CD14-positive monocyte (primary cell): ENCODE measurements around the gene LRRK1. TPM values are rescaled to one million over a fixed set of nuclear protein-coding genes. Genes with fewer than 3 reads are reported as not detected.

Experiments used
- DNase-seq, 3 donors: peaks; one replicate each; pipeline ENCODE4 v3.0.0-alpha.2; 2011 to 2022
- H2AFZ ChIP-seq: 2 replicates; pipeline ENCODE4 v1.6.0; 2012; ENCODE audit warnings: mild to moderate bottlenecking, low read depth, low read length, inconsistent platforms; ENCODE audit not compliant: insufficient read depth, poor library complexity, severe bottlenecking
- H3K27ac ChIP-seq, 2 donors: 1 replicate in 1 of 2; 2 replicates in 1 of 2; pipeline ENCODE4 v1.5.1; 2012 to 2013; ENCODE audit warnings: low read length in 2 of 2, control low read depth in 1 of 2, inconsistent platforms in 1 of 2, low read depth in 1 of 2, mild to moderate bottlenecking in 1 of 2
- H3K27me3 ChIP-seq, 2 donors: one replicate each; pipeline versions ENCODE4 v1.6.0 to v1.6.1; 2011 to 2013; ENCODE audit warnings: low read length in 2 of 2; ENCODE audit not compliant: control insufficient read depth in 2 of 2, insufficient read depth in 2 of 2
- H3K36me3 ChIP-seq, 2 donors: replicated peaks in 1 of 2; 1 replicate in 1 of 2; 2 replicates in 1 of 2; pipeline versions ENCODE4 v1.5.1 to v1.6.1; 2012 to 2013; ENCODE audit warnings: low read length in 2 of 2, control low read depth in 1 of 2, inconsistent platforms in 1 of 2, mild to moderate bottlenecking in 1 of 2; ENCODE audit not compliant: insufficient read depth in 2 of 2, control insufficient read depth in 1 of 2
- H3K4me1 ChIP-seq, 2 donors: 1 replicate in 1 of 2; 2 replicates in 1 of 2; pipeline versions ENCODE4 v1.5.1 to v1.6.1; 2012 to 2013; ENCODE audit warnings: low read length in 2 of 2, control low read depth in 1 of 2, inconsistent platforms in 1 of 2, mild to moderate bottlenecking in 1 of 2, moderate library complexity in 1 of 2; ENCODE audit not compliant: insufficient read depth in 2 of 2, control insufficient read depth in 1 of 2
- H3K4me2 ChIP-seq: replicated peaks from 2 replicates; pipeline ENCODE3; 2012; ENCODE audit warnings: low read length, moderate library complexity, mild to moderate bottlenecking; ENCODE audit not compliant: poor library complexity, severe bottlenecking; ENCODE audit errors: extremely low read depth
- H3K4me3 ChIP-seq, 3 experiments: fragments of 200-600 bp in 1 of 3; sonication (generic) in 1 of 3; replicated peaks in 1 of 3; 1 replicate in 2 of 3; 2 replicates in 1 of 3; pipeline ENCODE4 v1.5.1; 2011 to 2013; ENCODE audit warnings: low read length in 3 of 3, mild to moderate bottlenecking in 3 of 3, control low read depth in 2 of 3, low read depth in 2 of 3, inconsistent platforms in 1 of 3, moderate library complexity in 1 of 3
- H3K79me2 ChIP-seq: 2 replicates; pipeline ENCODE4 v1.6.0; 2012; ENCODE audit warnings: mild to moderate bottlenecking, control low read depth, inconsistent platforms, low read length, moderate library complexity; ENCODE audit not compliant: insufficient read depth
- H3K9ac ChIP-seq: 2 replicates; pipeline ENCODE4 v1.6.0; 2017; ENCODE audit warnings: low read length, mild to moderate bottlenecking; ENCODE audit not compliant: insufficient read depth, poor library complexity, severe bottlenecking
- H3K9me3 ChIP-seq, 2 donors: replicated peaks in 1 of 2; 1 replicate in 1 of 2; 2 replicates in 1 of 2; pipeline versions ENCODE4 v1.5.1 to v1.6.1; 2012 to 2013; ENCODE audit warnings: low read length in 2 of 2, control low read depth in 1 of 2; ENCODE audit not compliant: control insufficient read depth in 1 of 2, insufficient read depth in 1 of 2
- H4K20me1 ChIP-seq: 2 replicates; pipeline ENCODE4 v1.6.0; 2012; ENCODE audit warnings: mild to moderate bottlenecking, low read length, control low read depth, moderate library complexity; ENCODE audit not compliant: insufficient read depth
- H3K27ac Mint-ChIP-seq, 7 donors: one replicate each; pipeline ENCODE4 v1.8.0; 2020; ENCODE audit warnings: mild to moderate bottlenecking in 7 of 7, mixed read lengths in 7 of 7, moderate library complexity in 6 of 7, inconsistent platforms in 2 of 7
- H3K27me3 Mint-ChIP-seq, 3 donors: one replicate each; pipeline ENCODE4 v1.8.0; 2021 to 2022; ENCODE audit warnings: low read depth in 3 of 3, mild to moderate bottlenecking in 3 of 3, mixed read lengths in 3 of 3, moderate library complexity in 3 of 3, inconsistent platforms in 1 of 3
- H3K36me3 Mint-ChIP-seq, 2 donors: one replicate each; pipeline ENCODE4 v1.8.0; 2020; ENCODE audit warnings: mixed read lengths in 2 of 2, inconsistent platforms in 1 of 2, mild to moderate bottlenecking in 1 of 2
- H3K4me1 Mint-ChIP-seq: one replicate; pipeline ENCODE4 v1.8.0; 2020; ENCODE audit warnings: mild to moderate bottlenecking, mixed read lengths
- H3K4me3 Mint-ChIP-seq, 2 donors: one replicate each; pipeline ENCODE4 v1.8.0; 2020; ENCODE audit warnings: mild to moderate bottlenecking in 2 of 2, mixed read lengths in 2 of 2, moderate library complexity in 1 of 2
- H3K9me3 Mint-ChIP-seq, 7 donors: one replicate each; pipeline ENCODE4 v1.8.0; 2020 to 2022; ENCODE audit warnings: mixed read lengths in 7 of 7, mild to moderate bottlenecking in 6 of 7, moderate library complexity in 6 of 7, inconsistent platforms in 2 of 7
- WGBS: methylation state at CpG from one replicate; pipeline ENCODE4 v1.1.5; 2013; ENCODE audit warnings: missing lambda C conversion rate; ENCODE audit not compliant: insufficient coverage; 5-methylcytosine and 5-hydroxymethylcytosine counted together
- intact Hi-C, 2 donors: fragments of 100-400 bp; cut with micrococcal nuclease; formaldehyde crosslinking; loops; one replicate each; pipeline versions ENCODE4 v1.15.0 to v1.15.1; 2023
- polyA plus RNA-seq, 3 donors: library from polyadenylated mRNA; depleted of rRNA in 1 of 3; unstranded in 2 of 3; stranded (reverse) in 1 of 3; fragments of 300-500 nt in 2 of 3; fragments of >200 nt in 1 of 3; fragmentation: Illumina TruSeq in 2 of 3; gene quantifications; 1 replicate in 2 of 3; 2 replicates in 1 of 3; pipeline ENCODE4 v1.2.3, GENCODE V29; 2012 to 2021
- TF ChIP-seq, protein P1 (sequence below): fragments of 200-600 bp; IDR thresholded peaks from one replicate; pipeline ENCODE4 v1.8.0; 2022; ENCODE audit warnings: antibody characterized with exemption, mild to moderate bottlenecking

The LRRK1 gene
- polyA plus RNA-seq, 3 donors: 1.7 to 18.9 (median 5.4) TPM

DNA sequence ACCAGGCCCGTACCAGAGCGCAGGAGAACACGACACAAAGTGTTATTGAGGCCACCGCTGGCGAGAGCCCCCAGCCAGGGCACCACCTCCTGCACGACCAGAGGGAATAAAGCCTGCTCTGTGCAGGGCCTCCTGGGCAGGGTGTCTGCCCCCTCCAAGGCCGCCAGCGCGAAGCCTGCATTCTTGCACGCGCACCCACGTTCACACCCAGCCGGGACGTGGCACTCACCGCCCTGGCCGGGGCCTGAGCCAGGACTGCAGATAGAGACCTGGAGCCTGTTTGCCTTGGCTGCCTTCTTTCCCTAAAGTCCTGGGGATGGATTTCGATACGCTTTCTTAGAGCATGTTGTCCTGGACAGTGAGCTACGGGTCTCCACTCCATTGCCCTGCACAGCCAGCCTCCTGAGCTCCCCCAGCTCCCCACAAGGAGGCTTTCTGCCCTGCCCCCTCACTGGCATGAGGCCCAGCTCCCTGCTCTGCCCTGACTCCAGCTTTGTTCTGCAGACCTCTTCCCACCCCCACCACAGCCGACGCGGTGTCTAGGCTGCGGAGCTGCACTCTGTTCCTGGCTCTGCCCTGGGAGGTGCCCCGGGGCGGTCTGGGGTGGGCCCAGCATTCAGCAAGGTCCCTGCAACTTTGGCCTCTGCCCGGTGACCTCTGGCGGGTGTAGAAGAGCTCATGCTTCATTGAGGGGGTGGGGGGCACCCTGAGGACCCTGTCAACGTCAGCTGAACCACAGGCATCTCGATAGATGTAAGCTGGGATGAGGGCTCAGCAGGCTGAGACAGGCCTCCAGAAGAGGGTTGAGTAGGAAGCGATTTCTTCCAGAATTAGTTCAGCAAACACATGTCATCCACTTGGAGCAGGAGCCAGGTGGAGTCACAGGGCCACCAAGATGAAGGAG, 145.0 kb downstream of the LRRK1 start:
- TF ChIP-seq, protein P1, sequence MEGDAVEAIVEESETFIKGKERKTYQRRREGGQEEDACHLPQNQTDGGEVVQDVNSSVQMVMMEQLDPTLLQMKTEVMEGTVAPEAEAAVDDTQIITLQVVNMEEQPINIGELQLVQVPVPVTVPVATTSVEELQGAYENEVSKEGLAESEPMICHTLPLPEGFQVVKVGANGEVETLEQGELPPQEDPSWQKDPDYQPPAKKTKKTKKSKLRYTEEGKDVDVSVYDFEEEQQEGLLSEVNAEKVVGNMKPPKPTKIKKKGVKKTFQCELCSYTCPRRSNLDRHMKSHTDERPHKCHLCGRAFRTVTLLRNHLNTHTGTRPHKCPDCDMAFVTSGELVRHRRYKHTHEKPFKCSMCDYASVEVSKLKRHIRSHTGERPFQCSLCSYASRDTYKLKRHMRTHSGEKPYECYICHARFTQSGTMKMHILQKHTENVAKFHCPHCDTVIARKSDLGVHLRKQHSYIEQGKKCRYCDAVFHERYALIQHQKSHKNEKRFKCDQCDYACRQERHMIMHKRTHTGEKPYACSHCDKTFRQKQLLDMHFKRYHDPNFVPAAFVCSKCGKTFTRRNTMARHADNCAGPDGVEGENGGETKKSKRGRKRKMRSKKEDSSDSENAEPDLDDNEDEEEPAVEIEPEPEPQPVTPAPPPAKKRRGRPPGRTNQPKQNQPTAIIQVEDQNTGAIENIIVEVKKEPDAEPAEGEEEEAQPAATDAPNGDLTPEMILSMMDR: no peak
- Mint-ChIP-seq H3K27ac (no peak overlapping the region), H3K4me3 (no peak overlapping the region)

DNA sequence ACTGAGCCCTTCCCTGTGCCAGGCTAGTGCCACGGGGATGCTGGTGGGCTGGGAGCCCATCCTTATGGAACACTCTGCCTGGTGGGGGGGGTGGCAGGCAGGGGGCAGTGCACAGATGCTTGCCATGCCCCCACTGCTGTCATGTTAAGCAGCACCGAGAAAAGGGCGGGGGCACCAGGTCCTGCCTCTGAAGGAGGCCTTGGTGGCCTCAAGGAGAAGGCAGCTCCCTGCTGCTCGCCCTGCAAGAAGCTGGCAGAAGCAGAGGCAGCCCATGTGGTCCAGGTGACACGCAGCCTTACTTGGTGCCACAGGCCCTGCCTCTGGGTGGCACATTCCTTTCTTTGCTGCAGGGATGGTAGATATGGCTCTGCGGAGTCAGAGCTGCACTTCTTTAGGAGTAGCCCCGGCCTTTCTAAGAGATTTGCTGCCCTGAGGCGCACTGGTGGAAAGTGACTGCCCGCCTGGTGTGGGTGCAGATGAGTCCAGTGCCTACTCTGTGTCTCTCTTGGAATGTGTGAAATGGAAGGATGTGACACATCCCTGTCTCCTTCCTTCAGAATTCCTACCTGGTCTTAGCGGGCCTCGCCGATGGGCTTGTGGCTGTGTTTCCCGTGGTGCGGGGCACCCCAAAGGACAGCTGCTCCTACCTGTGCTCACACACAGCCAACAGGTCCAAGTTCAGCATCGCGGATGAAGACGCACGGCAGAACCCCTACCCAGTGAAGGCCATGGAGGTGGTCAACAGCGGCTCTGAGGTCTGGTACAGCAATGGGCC, 145.8 kb downstream of the LRRK1 start:
- H3K4me3 ChIP-seq: no peak overlapping the region
- no peaks in the 10 kb centered on the region for H3K9me3 Mint-ChIP-seq
- TF ChIP-seq, protein P1: no peak
- 96% methylated on average over 11 of the region's 19 CpGs for WGBS
- H3K27ac Mint-ChIP-seq: peak overlapping the region in 1 of 7 donors; percentile 31
- H3K27ac ChIP-seq: no peak overlapping the region
- no peak for DNase-seq
- H3K36me3 ChIP-seq: peaks cover 92 to 100% of the 10 kb centered on the region in 2 donors
- no peak overlapping the region for H3K9ac ChIP-seq
- peaks cover 0 to 3% (median 0%) of the 10 kb centered on the region in 3 donors for H3K27me3 Mint-ChIP-seq
- no peaks in the 10 kb centered on the region for H3K27me3 ChIP-seq
- no peaks in the 10 kb centered on the region for H3K4me1 Mint-ChIP-seq
- H3K9me3 ChIP-seq: no peaks in the 10 kb centered on the region
- no peaks in the 10 kb centered on the region for H3K79me2 ChIP-seq
- peaks cover 1 to 2% of the 10 kb centered on the region in 2 donors for H3K4me1 ChIP-seq
- intact Hi-C loops: no loop called here
- no peaks in the 10 kb centered on the region for H4K20me1 ChIP-seq
- no peak overlapping the region for H3K4me3 Mint-ChIP-seq
- no peak overlapping the region for H2AFZ ChIP-seq
- H3K36me3 Mint-ChIP-seq: peaks cover 92 to 99% of the 10 kb centered on the region in 2 donors
- no peak overlapping the region for H3K4me2 ChIP-seq

More for the DNA sequence above, 145.0 kb downstream of the LRRK1 start:
- Histone ChIP-seq H3K36me3 (peaks cover 98 to 100% of the 10 kb centered on the region in 2 donors), H3K9me3 (no peaks in the 10 kb centered on the region), H3K9ac (no peak overlapping the region), H2AFZ (no peak overlapping the region), H3K27me3 (no peaks in the 10 kb centered on the region), H4K20me1 (no peaks in the 10 kb centered on the region), H3K4me3 (no peak overlapping the region), H3K27ac (no peak overlapping the region), H3K79me2 (no peaks in the 10 kb centered on the region), H3K4me1 (no peaks in the 10 kb centered on the region), H3K4me2 (no peak overlapping the region)
- no peak for DNase-seq
- intact Hi-C loops: no loop called here
- Mint-ChIP-seq H3K4me1 (no peaks in the 10 kb centered on the region), H3K9me3 (no peaks in the 10 kb centered on the region), H3K27me3 (peaks cover 0 to 3% (median 0%) of the 10 kb centered on the region in 3 donors), H3K36me3 (peaks cover 94 to 100% of the 10 kb centered on the region in 2 donors)
- 98% methylated on average over 28 of the region's 30 CpGs for WGBS
